Esophagus muscularis mucosa (tissue), 4 donors: Measurements from ENCODE around the gene DGAT2. TPM values are rescaled to one million over a fixed set of nuclear protein-coding genes. Genes with fewer than 3 reads are reported as not detected.

Experiments
- DNase-seq: peaks from one replicate; pipeline ENCODE4 v3.0.0-alpha.2; 2017; ENCODE audit errors: extremely low spot score
- H3K27ac ChIP-seq, 4 donors: fragments of 200-600 bp; sonication (generic); replicated peaks in 1 of 4; 1 replicate in 3 of 4; 2 replicates in 1 of 4; pipeline ENCODE4 v1.5.1; 2016 to 2019; ENCODE audit warnings: mild to moderate bottlenecking in 1 of 4
- H3K27me3 ChIP-seq, 4 donors: fragments of 200-600 bp; sonication (generic); one replicate each; pipeline versions ENCODE4 v1.5.1 to v1.6.0; 2016 to 2019
- H3K36me3 ChIP-seq, 4 donors: fragments of 200-600 bp; sonication (generic); one replicate each; pipeline ENCODE4 v1.5.1; 2016 to 2019
- H3K4me1 ChIP-seq, 4 donors: fragments of 200-600 bp; sonication (generic); one replicate each; pipeline ENCODE4 v1.5.1; 2016 to 2019
- H3K4me3 ChIP-seq, 4 donors: fragments of 200-600 bp; sonication (generic); 1 replicate in 2 of 4; 2 replicates in 2 of 4; pipeline ENCODE4 v1.5.1; 2016 to 2019; ENCODE audit warnings: mild to moderate bottlenecking in 4 of 4, moderate library complexity in 1 of 4
- H3K9me3 ChIP-seq, 4 donors: fragments of 200-600 bp; sonication (generic); 1 replicate in 3 of 4; 2 replicates in 1 of 4; pipeline ENCODE4 v1.5.1; 2016 to 2019
- EP300 ChIP-seq: sonication (generic); formaldehyde crosslinking; IDR thresholded peaks from one replicate; pipeline ENCODE4 v1.6.1; 2017; ENCODE audit warnings: antibody characterized with exemption
- POLR2A ChIP-seq: fragments of 450-650 bp; IDR thresholded peaks from one replicate; pipeline ENCODE4 v1.6.1; 2017; ENCODE audit warnings: antibody characterized with exemption, moderate library complexity, mild to moderate bottlenecking, low read depth
- POLR2AphosphoS5 ChIP-seq, 2 donors: sonication (generic); formaldehyde crosslinking; IDR thresholded peaks; one replicate each; pipeline ENCODE4 v1.6.1; 2017; ENCODE audit warnings: antibody characterized with exemption in 2 of 2
- WGBS: methylation state at CpG from one replicate; pipeline ENCODE4 v1.1.5; 2018; 5-methylcytosine and 5-hydroxymethylcytosine counted together
- intact Hi-C: fragments of 100-400 bp; cut with DNase I; formaldehyde crosslinking; loops from one replicate; pipeline ENCODE4 v1.15.1; 2023
- total RNA-seq, 4 donors: library from RNA; depleted of rRNA; stranded (reverse); fragments of >200 nt; gene quantifications; one replicate each; pipeline versions ENCODE4 v1.1.0 to v1.2.1, GENCODE V29; 2016
- TF ChIP-seq, protein P1 (sequence below), 3 experiments: fragments of 200-600 bp in 2 of 3; fragments of 450-650 bp in 1 of 3; sonication (generic) in 2 of 3; IDR thresholded peaks; one replicate each; pipeline ENCODE4 v1.5.1; 2017 to 2019; ENCODE audit warnings: antibody characterized with exemption in 3 of 3, mild to moderate bottlenecking in 2 of 3, moderate library complexity in 1 of 3

The DGAT2 gene
- total RNA-seq, 4 donors from 2014 or later = 0.83 to 6.5 (median 2.0) TPM

DNA sequence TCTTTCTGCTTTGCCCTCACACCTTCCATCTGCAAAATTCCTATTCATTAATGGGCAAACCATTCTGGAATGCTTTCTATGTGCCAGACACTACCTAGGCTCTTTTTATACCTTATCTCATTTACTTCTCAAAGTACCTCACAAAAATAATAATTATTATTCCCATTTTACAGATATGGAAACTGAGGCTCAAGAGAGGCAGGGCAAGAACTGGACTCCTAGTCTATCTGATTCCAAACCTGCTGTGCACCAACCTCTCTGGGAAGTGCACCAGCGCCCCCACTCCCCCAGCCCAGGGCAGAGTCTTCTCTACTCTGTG lies 826 bp upstream of the DGAT2 start:
- no peak for DNase-seq
- Histone ChIP-seq H3K27me3 (peaks cover 0 to 25% (median 0%) of the 10 kb centered on the region in 4 donors), H3K9me3 (no peaks in the 10 kb centered on the region), H3K4me3 (peak overlapping the region; percentile 52 to 67 (median 54)), H3K27ac (no peak overlapping the region), H3K4me1 (peaks cover 14 to 26% (median 20%) of the 10 kb centered on the region in 4 donors), H3K36me3 (no peaks in the 10 kb centered on the region)
- TF ChIP-seq POLR2A (no peak), EP300 (no peak), POLR2AphosphoS5 (IDR thresholded peaks at IDR 0.05) (no peak)
- TF ChIP-seq, protein P1, sequence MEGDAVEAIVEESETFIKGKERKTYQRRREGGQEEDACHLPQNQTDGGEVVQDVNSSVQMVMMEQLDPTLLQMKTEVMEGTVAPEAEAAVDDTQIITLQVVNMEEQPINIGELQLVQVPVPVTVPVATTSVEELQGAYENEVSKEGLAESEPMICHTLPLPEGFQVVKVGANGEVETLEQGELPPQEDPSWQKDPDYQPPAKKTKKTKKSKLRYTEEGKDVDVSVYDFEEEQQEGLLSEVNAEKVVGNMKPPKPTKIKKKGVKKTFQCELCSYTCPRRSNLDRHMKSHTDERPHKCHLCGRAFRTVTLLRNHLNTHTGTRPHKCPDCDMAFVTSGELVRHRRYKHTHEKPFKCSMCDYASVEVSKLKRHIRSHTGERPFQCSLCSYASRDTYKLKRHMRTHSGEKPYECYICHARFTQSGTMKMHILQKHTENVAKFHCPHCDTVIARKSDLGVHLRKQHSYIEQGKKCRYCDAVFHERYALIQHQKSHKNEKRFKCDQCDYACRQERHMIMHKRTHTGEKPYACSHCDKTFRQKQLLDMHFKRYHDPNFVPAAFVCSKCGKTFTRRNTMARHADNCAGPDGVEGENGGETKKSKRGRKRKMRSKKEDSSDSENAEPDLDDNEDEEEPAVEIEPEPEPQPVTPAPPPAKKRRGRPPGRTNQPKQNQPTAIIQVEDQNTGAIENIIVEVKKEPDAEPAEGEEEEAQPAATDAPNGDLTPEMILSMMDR (IDR thresholded peaks at IDR 0.05) = no peak
- WGBS = 42% methylated on average over 1 of the region's 1 CpG
- intact Hi-C loops = no loop called here

DNA sequence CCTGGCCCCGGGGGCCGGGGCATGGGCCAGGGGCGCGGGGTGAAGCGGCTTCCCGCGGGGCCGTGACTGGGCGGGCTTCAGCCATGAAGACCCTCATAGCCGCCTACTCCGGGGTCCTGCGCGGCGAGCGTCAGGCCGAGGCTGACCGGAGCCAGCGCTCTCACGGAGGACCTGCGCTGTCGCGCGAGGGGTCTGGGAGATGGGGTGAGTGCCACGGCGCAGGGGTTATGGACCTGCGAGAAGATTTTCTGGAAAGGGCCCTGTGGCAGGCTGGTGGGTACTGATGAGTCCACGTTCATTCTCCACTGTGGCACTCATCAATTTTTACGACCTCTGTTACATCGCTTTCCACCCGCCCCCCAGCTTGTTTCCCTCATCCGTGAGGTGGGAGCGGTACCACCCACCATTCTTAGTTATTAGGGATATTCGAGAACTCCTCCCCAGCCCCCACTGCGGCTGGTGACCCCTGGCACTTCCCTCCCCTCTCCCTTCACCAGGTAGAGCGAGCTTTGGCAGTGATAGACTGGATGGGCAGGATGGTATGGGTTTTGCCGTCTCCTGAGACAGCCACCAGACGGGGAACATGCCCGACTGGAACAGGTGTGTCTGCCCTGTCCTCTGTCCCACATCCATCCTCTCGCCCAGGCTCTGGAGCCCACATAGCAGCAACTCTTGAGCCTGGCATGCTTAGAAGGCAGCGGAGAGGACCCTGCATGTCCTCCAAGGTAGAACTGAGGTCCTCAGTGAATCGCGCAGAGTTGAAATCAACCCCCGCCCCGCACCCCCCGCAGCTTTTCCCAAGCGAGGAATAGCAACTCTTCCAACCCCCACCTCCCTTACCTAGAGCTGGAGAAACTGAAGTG lies 562 bp downstream of the DGAT2 start:
- 35% methylated on average over 28 of the region's 46 CpGs for WGBS
- no peak for DNase-seq

DNA sequence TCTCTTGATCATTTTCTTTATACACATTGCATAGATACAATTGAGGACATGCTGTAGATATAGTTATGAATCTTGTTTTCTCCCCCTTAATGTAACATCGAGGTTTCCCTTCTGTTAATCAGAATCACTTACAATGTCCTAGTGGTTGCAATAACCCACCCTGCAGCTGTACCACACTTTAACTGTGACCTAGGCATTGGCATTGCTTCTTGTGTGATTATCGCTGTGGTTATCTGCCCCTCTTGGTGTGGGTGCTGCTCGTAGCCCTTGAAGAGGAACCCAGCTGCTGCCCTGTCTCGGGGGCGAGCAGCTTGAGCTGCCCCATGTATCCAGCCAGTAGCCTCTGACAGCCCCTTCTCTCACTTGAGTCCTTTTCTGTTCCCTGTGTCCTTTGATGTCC lies 1.5 kb downstream of the DGAT2 start:
- no peak overlapping the region for H3K4me3 ChIP-seq
- peaks cover 0 to 25% (median 0%) of the 10 kb centered on the region in 4 donors for H3K27me3 ChIP-seq
- no peaks in the 10 kb centered on the region for H3K9me3 ChIP-seq
- intact Hi-C loops = no loop called here
- 77% methylated on average over 5 of the region's 5 CpGs for WGBS
- TF ChIP-seq, protein P1 (IDR thresholded peaks at IDR 0.05) = no peak
- TF ChIP-seq POLR2AphosphoS5 (IDR thresholded peaks at IDR 0.05) (no peak), POLR2A (no peak), EP300 (no peak)
- H3K27ac ChIP-seq = no peak overlapping the region
- no peak for DNase-seq
- H3K4me1 ChIP-seq = peaks cover 14 to 26% (median 20%) of the 10 kb centered on the region in 4 donors
- H3K36me3 ChIP-seq = no peaks in the 10 kb centered on the region

More for the DNA sequence above, 562 bp downstream of the DGAT2 start:
- intact Hi-C loops = no loop called here
- peak overlapping the region; percentile 52 to 67 (median 54) for H3K4me3 ChIP-seq
- H3K27me3 ChIP-seq = peaks cover 0 to 25% (median 0%) of the 10 kb centered on the region in 4 donors
- TF ChIP-seq POLR2A (no peak), EP300 (no peak), POLR2AphosphoS5 (IDR thresholded peaks at IDR 0.05) (no peak)
- TF ChIP-seq, protein P1 (IDR thresholded peaks at IDR 0.05) = no peak
- H3K27ac ChIP-seq = peak overlapping the region in 2 of 4 donors; percentile 14 to 50
- H3K9me3 ChIP-seq = no peaks in the 10 kb centered on the region
- no peaks in the 10 kb centered on the region for H3K36me3 ChIP-seq
- H3K4me1 ChIP-seq = peaks cover 14 to 26% (median 20%) of the 10 kb centered on the region in 4 donors

DNA sequence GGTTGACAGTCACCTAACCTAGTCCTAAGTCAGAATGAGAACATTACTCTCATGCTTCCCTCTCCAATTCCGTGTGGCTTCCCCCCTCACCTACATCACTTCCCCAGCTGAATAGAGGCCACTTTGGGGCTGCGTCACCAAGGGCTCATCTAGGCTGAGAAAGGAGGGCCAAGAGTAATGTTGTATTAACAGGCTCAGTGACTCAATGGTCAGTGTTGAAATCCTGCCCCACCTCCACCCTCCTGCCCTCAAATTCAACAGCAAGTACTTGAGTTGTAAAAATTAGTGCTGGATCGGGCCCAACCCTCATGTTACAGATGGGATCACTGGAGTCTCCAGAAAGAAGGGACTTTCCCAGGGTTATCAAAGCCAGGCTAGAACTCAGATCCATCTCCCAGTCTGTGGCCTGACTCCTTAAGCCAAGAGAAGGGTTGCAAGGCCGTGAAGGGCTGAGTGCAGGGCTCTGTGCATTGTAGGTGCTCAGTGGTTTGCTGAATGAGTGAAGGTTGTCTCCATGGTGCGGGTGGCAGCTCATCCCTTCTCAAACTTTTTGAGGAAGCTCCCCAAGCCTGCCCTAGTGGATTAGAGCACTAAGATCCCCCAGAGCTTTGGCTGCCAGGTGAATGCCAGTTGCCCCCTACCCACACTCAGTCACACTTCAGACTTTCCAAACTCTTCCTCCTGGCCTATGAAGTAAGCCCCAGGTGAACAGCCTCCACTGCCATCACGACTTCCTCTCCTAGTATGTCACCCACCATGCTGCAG lies 3.2 kb downstream of the DGAT2 start:
- Histone ChIP-seq H3K9me3 (no peaks in the 10 kb centered on the region), H3K4me3 (no peak overlapping the region), H3K4me1 (peaks cover 14 to 26% (median 20%) of the 10 kb centered on the region in 4 donors), H3K27ac (no peak overlapping the region), H3K36me3 (no peaks in the 10 kb centered on the region), H3K27me3 (peaks cover 0 to 21% (median 0%) of the 10 kb centered on the region in 4 donors)
- DNase-seq = no peak
- TF ChIP-seq, protein P1 (IDR thresholded peaks at IDR 0.05) = no peak
- TF ChIP-seq EP300 = no peak
- no peak for TF ChIP-seq POLR2A
- TF ChIP-seq POLR2AphosphoS5 (IDR thresholded peaks at IDR 0.05) = no peak
- 91% methylated on average over 6 of the region's 6 CpGs for WGBS
- intact Hi-C loops = no loop called here
